RWPE1 (cell line): ENCODE data around the gene UST.

Experiments
- CTCF ChIA-PET: fragments of 350-600 bp; sonication (Branson Sonifier 250); formaldehyde crosslinking; extraction: SDS; loops from one replicate; lab custom pipeline; 2021; lab: Yijun Ruan, JAX
- POLR2A ChIA-PET: fragments of 400-600 bp; formaldehyde crosslinking; extraction: SDS; loops from one replicate; lab custom pipeline; 2020; ENCODE audit warnings: antibody characterized with exemption; ENCODE audit not compliant: low non-redundant PET; lab: Yijun Ruan, JAX
- DNase-seq: peaks from one replicate; pipeline ENCODE4 v3.0.0; 2012; ENCODE audit warnings: low spot score
- H3K27ac ChIP-seq: fragments of 450-650 bp; 2 replicates; pipeline ENCODE4 v1.5.1; 2017
- CTCF ChIP-seq: fragments of 450-650 bp; conservative IDR thresholded peaks from 2 replicates; pipeline ENCODE4 v1.5.1; 2017; ENCODE audit warnings: low read depth, mild to moderate bottlenecking

The UST gene

DNA sequence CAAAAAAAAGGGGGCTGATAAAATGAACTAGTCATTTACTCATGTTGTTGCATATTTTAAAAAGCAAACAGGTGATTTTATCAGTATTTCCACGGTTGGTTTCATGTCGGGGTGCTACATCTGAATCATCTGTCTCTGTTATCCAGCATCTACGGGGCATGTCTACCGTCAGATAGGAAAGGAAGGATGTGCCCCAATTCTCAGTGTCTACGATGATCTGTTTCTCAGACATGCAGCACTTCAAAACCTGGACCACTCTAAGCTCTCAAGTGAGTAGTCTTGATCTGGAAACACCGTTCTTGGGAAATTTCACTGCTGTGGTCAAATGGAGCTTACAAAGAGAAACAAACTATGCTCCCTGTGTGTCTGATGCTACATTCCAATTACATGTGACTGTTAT is 330.4 kb downstream of the UST start:
- DNase-seq = no peak
- ChIA-PET CTCF (interaction anchor here (1.7 kb wide), 1 partner anchor 355 kb away, joined by 10 read pairs; no protein-coding TSS in a partner anchor), POLR2A (no interaction called here)
- no peak for TF ChIP-seq CTCF
- no peak overlapping the region for H3K27ac ChIP-seq

- no peak overlapping the region for H3K27ac ChIP-seq
- DNase-seq = no peak
- POLR2A ChIA-PET = no interaction called here
- CTCF ChIA-PET = interaction anchor here (0.7 to 1.7 kb wide), 2 partner anchors 354 to 377 kb away, joined by 3 to 10 read pairs; no protein-coding TSS in a partner anchor
- TF ChIP-seq CTCF = no peak
These were observed 331.5 kb downstream of the UST start for GRCh38 chr6:149078211-149078782.

GRCh38 chr6:149079456-149079855 is 332.6 kb downstream of the UST start:
- H3K27ac ChIP-seq = peak overlapping the region; percentile 94
- CTCF ChIA-PET = no interaction called here
- POLR2A ChIA-PET = no interaction called here
- TF ChIP-seq CTCF = no peak
- peak; percentile 7 for DNase-seq

DNA sequence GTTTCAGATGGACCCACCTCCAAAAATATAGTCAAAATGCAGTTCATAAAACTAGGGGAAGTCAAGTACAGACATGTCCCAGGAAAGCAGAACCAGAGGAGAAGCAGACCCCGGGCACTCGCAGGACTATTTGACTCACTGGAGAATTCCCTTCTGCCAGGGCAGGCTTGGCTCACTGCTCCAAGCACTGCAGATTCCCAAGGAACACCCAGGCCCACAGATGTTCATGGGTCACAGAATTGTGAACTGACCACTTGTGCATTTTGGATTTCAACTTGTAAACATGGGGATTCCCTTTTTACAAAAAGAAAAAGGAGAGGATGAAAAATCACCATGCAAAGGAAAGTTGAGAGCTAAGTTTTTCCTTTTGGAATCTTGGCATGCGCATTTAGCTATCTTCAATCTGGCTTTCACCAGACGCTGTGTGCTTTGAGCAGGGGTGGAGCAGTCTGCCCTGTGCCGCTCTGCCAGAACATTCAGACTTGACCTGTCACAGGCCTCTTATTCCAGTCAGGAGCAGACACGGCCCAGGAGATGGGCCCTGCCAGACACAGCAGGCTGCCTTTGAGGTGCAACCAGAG is 333.2 kb downstream of the UST start:
- peak; percentile 65 for DNase-seq
- H3K27ac ChIP-seq = peak overlapping the region; percentile 94
- CTCF ChIA-PET = interaction anchor here (0.6 to 1.3 kb wide), 6 partner anchors 17 to 502 kb away, joined by 3 to 4 read pairs (median 4); no protein-coding TSS in a partner anchor
- no peak for TF ChIP-seq CTCF
- POLR2A ChIA-PET = no interaction called here

DNA sequence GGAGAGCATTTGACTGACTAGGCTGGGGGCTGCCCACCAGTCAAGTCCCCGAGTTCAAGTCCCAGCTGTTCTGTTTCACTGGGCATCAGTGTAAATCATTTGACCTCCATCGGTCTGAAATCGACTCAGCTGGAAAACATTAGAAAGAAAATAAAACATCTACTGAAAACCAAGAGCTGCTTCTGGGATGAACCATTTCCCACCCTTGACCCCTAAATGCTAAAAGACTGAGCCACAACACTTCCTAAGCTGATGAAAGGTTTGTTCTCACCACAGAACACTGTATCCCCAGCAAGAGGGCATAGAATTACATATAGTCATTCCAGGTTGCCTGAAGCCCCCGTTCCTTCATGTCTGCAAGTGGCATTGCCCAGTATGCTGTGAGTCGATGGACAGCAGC is 333.7 kb downstream of the UST start:
- no peak for TF ChIP-seq CTCF
- CTCF ChIA-PET = interaction anchor here (0.6 to 1.3 kb wide), 7 partner anchors 17 to 503 kb away, joined by 3 to 4 read pairs (median 4); no protein-coding TSS in a partner anchor
- POLR2A ChIA-PET = no interaction called here
- DNase-seq = no peak
- peak overlapping the region; percentile 94 for H3K27ac ChIP-seq

DNA sequence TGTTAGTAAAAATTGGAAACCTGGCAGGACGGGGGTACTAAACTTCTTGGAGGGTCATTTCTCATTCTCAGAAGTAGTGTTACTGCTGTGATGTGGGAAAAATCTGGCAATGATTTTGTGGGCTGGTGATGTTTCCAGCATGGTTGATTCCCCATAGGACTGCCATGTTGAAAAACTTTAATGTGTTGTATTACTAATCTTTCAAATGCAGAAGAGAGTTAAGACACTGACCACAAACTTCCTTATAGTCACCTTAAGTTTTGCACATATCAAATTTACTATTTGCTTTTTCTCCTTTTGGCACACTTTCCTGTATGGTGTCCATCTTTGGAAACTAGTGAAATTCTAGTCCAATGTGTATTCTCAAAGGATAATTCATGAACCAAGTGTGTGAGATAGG is 334.5 kb downstream of the UST start:
- ChIA-PET POLR2A (no interaction called here), CTCF (interaction anchor here (0.7 to 1.3 kb wide), 2 partner anchors 114 to 351 kb away, joined by 3 to 4 read pairs; no protein-coding TSS in a partner anchor)
- no peak for TF ChIP-seq CTCF
- H3K27ac ChIP-seq = no peak overlapping the region
- no peak for DNase-seq
